MM.1S (cell line): ENCODE measurements around the gene RARA.

Experiments used
- DNase-seq: peaks from one replicate; pipeline ENCODE4 v3.0.0-alpha.2; 2015
- H2AFZ ChIP-seq: fragments of 300-600 bp; sonication (generic); 2 replicates; pipeline ENCODE4 v1.6.0; 2016; ENCODE audit warnings: antibody characterized with exemption, low read length
- H3F3A ChIP-seq: fragments of 300-600 bp; sonication (generic); 2 replicates; pipeline ENCODE4 v1.6.1; 2016; ENCODE audit warnings: mild to moderate bottlenecking, antibody characterized with exemption, low read length, moderate library complexity, mixed read lengths; ENCODE audit not compliant: insufficient read depth
- H3K27ac ChIP-seq: fragments of 300-600 bp; sonication (generic); 2 replicates; pipeline ENCODE4 v1.5.1; 2016; ENCODE audit warnings: mild to moderate bottlenecking, low read length
- H3K27me3 ChIP-seq: fragments of 300-600 bp; sonication (generic); replicated peaks from 2 replicates; pipeline ENCODE4 v1.6.0; 2016; ENCODE audit warnings: low read length; ENCODE audit not compliant: insufficient read depth
- H3K36me3 ChIP-seq: fragments of 300-600 bp; sonication (generic); replicated peaks from 2 replicates; pipeline ENCODE4 v1.6.1; 2016; ENCODE audit warnings: mild to moderate bottlenecking, low read length, mixed read lengths; ENCODE audit not compliant: insufficient read depth
- H3K4me1 ChIP-seq: fragments of 300-600 bp; sonication (generic); 2 replicates; pipeline ENCODE4 v1.6.1; 2016; ENCODE audit warnings: low read length, mixed read lengths
- H3K4me2 ChIP-seq: fragments of 300-600 bp; sonication (generic); 2 replicates; pipeline ENCODE4 v1.6.0; 2016; ENCODE audit warnings: low read depth, low read length
- H3K4me3 ChIP-seq: fragments of 300-600 bp; sonication (generic); 2 replicates; pipeline ENCODE4 v1.5.1; 2016; ENCODE audit warnings: low read length, mixed read lengths
- H3K79me2 ChIP-seq: fragments of 300-600 bp; sonication (generic); 2 replicates; pipeline ENCODE4 v1.6.1; 2016; ENCODE audit warnings: mixed run types, low read length, mixed read lengths
- H3K9ac ChIP-seq: fragments of 300-600 bp; sonication (generic); 2 replicates; pipeline ENCODE4 v1.6.1; 2016; ENCODE audit warnings: low read length, mixed read lengths
- H3K9me2 ChIP-seq: fragments of 300-600 bp; sonication (generic); replicated peaks from 2 replicates; pipeline ENCODE4 v1.6.1; 2016; ENCODE audit warnings: mild to moderate bottlenecking, low read length, mixed read lengths; ENCODE audit not compliant: insufficient read depth
- H3K9me3 ChIP-seq: fragments of 300-600 bp; sonication (generic); replicated peaks from 2 replicates; pipeline ENCODE4 v1.6.1; 2016; ENCODE audit warnings: mild to moderate bottlenecking, low read length, mixed read lengths; ENCODE audit not compliant: insufficient read depth
- H4K20me1 ChIP-seq: fragments of 300-600 bp; sonication (generic); 2 replicates; pipeline ENCODE4 v1.6.1; 2016; ENCODE audit warnings: mild to moderate bottlenecking, low read length, moderate library complexity, mixed read lengths; ENCODE audit not compliant: insufficient read depth
- CTCF ChIP-seq: fragments of 300-600 bp; sonication (generic); IDR thresholded peaks from 2 replicates; pipeline ENCODE4 v1.5.1; 2016; ENCODE audit warnings: antibody characterized with exemption, low read length, mixed read lengths
- EZH2 ChIP-seq: fragments of 300-600 bp; sonication (generic); optimal IDR thresholded peaks from 2 replicates; pipeline ENCODE3; 2017; ENCODE audit warnings: low read depth, mild to moderate bottlenecking, antibody characterized with exemption, low read length, mixed read lengths
- EZH2phosphoT487 ChIP-seq: fragments of 300-600 bp; sonication (generic); IDR thresholded peaks from 2 replicates; pipeline ENCODE4 v1.6.1; 2018; ENCODE audit warnings: antibody characterized with exemption, low read length

Gene RARA

GRCh38 chr17:40355804-40356758 is 47.1 kb downstream of the RARA start:
- Histone ChIP-seq H3F3A (peaks cover 18% of the 10 kb centered on the region), H2AFZ (no peak overlapping the region), H3K36me3 (peaks cover 7% of the 10 kb centered on the region; the same call in 1 of the 2 replicates), H4K20me1 (peaks cover 4% of the 10 kb centered on the region; the same call in 1 of the 2 replicates), H3K27me3 (no peaks in the 10 kb centered on the region), H3K27ac (no peak overlapping the region), H3K9me3 (no peaks in the 10 kb centered on the region), H3K4me1 (peaks cover 5% of the 10 kb centered on the region; the same call in 1 of the 2 replicates), H3K4me3 (no peak overlapping the region), H3K9me2 (no peaks in the 10 kb centered on the region), H3K4me2 (no peak overlapping the region), H3K79me2 (no peaks in the 10 kb centered on the region; the same call in 1 of the 2 replicates), H3K9ac (no peak overlapping the region)
- no peak for TF ChIP-seq EZH2
- no peak for TF ChIP-seq CTCF
- no peak for TF ChIP-seq EZH2phosphoT487
- no peak for DNase-seq

GRCh38 chr17:40356990-40357881 is 48.3 kb downstream of the RARA start:
- Histone ChIP-seq H3K9me3 (no peaks in the 10 kb centered on the region), H3K4me2 (no peak overlapping the region), H3K27me3 (no peaks in the 10 kb centered on the region), H3F3A (peaks cover 18% of the 10 kb centered on the region), H3K36me3 (peaks cover 4% of the 10 kb centered on the region; the same call in 1 of the 2 replicates), H3K9me2 (no peaks in the 10 kb centered on the region), H3K4me3 (no peak overlapping the region), H3K4me1 (peaks cover 8% of the 10 kb centered on the region), H3K79me2 (no peaks in the 10 kb centered on the region; the same call in 1 of the 2 replicates), H2AFZ (no peak overlapping the region), H4K20me1 (no peaks in the 10 kb centered on the region), H3K27ac (no peak overlapping the region), H3K9ac (no peak overlapping the region)
- DNase-seq = no peak
- TF ChIP-seq EZH2 (no peak), CTCF (no peak), EZH2phosphoT487 (no peak)

GRCh38 chr17:40358323-40359038 is 49.5 kb downstream of the RARA start:
- Histone ChIP-seq H3K9ac (no peak overlapping the region), H3K79me2 (no peaks in the 10 kb centered on the region), H3K27ac (no peak overlapping the region), H3K27me3 (no peaks in the 10 kb centered on the region), H3K36me3 (no peaks in the 10 kb centered on the region), H3K9me3 (no peaks in the 10 kb centered on the region), H3K4me2 (peak overlapping the region; percentile 53; the same call in 1 of the 2 replicates), H3K4me3 (no peak overlapping the region; the same call in 1 of the 2 replicates), H3K9me2 (no peaks in the 10 kb centered on the region), H4K20me1 (no peaks in the 10 kb centered on the region), H3K4me1 (peaks cover 4% of the 10 kb centered on the region; the same call in 1 of the 2 replicates), H2AFZ (no peak overlapping the region), H3F3A (peaks cover 11% of the 10 kb centered on the region)
- TF ChIP-seq EZH2 (no peak), EZH2phosphoT487 (no peak), CTCF (peak; percentile 90)
- peak; percentile 80 for DNase-seq
